ENCODE data around the gene JOSD2.
A peak's percentile ranks its signal among the peaks of the same experiment; 100 is the strongest.

The JOSD2 gene

DNA sequence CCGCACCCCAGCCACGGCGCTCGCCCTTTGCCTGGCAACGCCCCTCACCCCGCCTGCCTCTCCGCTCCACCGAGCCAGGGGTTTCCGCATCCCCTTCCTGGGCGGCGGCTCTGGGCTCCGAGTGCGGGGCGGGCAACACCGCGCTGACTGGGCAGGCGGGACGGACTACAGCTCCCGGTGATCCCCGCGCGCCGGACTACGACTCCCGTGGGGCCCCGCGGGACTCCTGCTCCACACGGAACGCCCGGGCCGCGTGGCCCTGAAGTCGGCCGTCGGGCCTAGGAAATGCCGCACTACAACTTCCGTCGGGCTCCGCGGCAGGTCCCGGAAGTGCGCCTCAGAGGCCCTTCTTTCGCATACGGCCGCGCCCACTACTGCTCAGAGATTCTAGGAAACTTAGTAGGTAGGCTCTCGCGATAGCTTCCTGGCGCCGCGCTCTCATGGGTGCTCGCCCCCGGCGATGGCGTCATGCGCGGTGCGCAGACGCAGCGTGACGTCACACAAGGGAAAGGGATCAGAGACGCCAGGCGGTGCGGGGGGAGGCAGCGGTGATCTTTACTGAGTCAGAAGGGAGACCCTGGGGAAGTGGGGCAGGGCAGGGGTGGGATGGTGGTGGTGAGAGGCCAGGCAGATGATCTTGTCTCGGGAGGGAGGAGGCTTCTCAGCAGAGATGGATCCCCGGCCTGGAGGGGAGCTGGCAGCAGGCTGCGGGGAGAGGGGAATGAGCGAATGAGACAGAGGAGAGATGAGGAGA is at the start of gene JOSD2:
TSS of gene JOSD2 (minus strand) at position 123 of the 754 bp plus-strand sequence. CDS start 760 bp downstream, outside the sequence.
- peak; percentile 96 for DNase-seq (ENCODE audit: low spot score)

GRCh38 chr19:50559636-50560035 is 48.6 kb upstream of the JOSD2 start:
- no peak for DNase-seq (ENCODE audit: low spot score)

- no peak for DNase-seq (ENCODE audit: low spot score)
Measured at GRCh38 chr19:50558449-50558848, 47.5 kb upstream of the JOSD2 start.

GRCh38 chr19:50558039-50558438 is 47.0 kb upstream of the JOSD2 start:
- no peak for DNase-seq (ENCODE audit: low spot score)

- no peak for DNase-seq (ENCODE audit: low spot score)
Measured at GRCh38 chr19:50557009-50557613, 46.1 kb upstream of the JOSD2 start.

DNA sequence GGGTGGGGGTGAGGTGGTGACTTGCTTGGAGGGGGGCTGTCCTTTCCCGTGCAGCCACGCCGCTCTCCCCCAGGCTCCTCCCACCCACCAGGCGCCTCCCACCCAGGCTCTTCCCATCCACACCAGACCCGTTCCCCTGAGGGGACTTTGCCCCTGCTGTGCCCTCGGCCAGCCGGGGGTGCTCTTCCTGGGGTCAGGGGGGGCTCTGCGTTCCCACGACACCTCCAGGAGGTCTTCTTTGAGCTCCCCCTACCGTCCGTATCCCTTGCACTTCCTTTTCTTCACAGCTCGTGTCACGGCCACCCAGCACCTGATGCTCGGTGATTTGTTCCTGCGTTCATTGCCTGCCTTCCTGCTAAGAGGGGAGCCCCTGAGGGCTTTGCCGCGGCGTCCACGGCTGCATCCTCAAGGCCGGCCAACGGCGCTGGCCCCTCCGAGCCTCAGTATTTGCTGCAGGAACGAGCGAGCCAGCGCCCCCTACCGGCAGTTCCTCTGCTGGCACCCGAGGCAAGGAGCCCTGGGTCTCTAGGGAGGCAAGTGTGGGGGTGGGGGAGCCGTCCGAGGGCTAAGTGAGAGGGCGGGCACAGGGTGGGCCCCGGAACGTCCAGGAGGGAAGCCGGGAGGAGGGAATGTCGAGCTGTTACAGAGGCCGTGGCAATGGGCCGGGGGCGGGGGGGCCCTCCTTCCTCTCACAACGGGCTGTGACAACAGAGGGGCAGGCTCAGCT is 45.5 kb upstream of the JOSD2 start:
- peak; percentile 89 for DNase-seq (ENCODE audit: low spot score)

DNA sequence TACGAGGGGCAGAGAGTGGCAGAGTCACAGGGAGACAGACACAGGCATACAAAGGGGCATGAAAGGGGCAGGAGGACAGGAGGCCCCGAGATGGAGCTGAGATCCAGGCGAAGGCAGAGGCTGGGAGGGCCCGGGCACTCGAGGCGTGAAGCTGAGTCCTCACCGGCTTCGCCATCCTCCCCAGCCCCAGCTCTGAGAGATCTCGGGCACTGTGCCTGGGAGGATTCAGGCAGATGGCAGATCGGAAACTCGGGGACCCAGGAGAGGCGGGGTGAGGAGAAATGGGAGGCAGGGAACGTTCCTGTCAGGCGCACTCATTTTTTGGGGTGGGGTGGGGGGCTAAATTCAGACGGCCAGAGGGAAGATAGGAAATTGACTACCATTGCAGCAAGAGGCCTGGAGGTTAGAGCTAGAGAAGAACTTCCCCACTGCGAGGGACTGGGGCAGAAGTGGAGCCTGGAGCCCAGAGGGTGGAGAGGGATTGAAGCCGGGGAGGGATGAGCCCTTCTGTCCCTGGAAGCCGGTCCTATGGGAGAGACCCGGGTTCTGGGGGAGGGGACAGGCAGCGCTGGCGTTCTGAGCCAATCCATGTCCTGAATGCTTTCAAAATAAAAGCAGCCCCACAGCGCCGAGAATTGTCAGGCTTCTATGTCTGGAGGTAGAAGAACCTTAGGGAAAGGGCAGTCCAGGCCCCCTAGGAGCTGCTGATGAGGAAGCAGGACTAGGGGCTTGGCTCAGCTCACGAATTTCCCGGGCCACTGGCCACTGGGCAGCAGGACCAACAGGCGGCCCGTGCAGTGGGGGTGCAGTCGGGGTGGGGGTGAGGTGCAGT is 44.7 kb upstream of the JOSD2 start:
- DNase-seq (ENCODE audit: low spot score): no peak

DNA sequence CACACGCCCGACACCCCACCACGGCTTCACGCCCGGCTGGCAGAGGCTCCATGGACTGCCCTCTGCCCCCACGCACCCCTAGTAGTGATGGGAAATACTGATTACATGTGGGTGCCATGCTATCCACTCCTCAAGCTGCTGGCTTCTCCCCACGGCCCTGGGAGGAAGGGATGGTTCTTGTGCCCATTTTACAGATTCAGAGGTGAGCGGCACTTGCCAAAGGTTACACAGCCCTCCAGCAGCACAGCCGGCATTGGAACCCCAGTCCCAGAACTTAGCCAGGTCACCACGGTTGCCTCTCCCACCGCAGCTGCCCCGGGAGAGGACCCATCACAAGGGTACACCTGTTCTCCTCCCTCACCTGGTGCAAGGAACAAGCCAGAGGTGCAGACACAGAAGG is 44.0 kb upstream of the JOSD2 start:
- DNase-seq (ENCODE audit: low spot score): no peak

DNA sequence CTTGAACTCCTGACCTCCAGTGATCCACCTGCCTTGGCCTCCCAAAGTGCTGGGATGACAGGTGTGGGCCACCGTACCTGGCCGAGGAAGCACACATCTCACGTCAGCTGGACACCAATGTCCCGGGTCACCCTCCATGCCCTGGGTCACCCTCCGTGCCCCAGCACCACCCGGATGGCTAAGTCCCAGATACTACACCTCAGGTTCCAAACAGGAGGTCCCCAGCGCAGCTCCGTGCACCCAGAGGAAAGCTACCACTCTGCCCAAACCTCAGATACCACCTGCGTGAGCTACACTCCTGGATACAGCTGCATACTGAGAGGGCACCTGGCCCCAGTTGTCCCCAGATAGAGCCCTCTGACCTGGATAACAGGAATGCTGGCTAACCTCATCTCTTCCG is 43.2 kb upstream of the JOSD2 start:
- DNase-seq (ENCODE audit: low spot score): no peak

GRCh38 chr19:50553134-50553703 is 42.2 kb upstream of the JOSD2 start:
- no peak for DNase-seq (ENCODE audit: low spot score)

DNA sequence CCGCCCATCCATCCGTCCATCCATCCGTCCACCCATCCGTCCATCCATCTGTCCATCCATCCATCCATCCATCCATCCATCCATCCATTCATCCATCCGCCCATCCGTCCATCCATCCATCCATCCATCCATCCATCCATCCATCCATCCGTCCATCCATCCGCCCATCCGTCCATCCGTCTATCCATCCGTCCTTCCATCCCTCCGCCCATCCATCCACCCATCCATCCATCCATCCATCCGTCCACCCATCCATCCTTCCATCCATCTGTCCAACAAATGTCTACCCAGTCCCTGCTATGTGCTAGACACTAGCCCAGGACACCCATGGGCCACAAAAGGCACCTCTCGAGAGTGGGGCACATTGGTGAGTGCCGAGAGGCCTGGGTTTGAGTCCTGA is 41.5 kb upstream of the JOSD2 start:
- DNase-seq (ENCODE audit: low spot score): no peak

DNA sequence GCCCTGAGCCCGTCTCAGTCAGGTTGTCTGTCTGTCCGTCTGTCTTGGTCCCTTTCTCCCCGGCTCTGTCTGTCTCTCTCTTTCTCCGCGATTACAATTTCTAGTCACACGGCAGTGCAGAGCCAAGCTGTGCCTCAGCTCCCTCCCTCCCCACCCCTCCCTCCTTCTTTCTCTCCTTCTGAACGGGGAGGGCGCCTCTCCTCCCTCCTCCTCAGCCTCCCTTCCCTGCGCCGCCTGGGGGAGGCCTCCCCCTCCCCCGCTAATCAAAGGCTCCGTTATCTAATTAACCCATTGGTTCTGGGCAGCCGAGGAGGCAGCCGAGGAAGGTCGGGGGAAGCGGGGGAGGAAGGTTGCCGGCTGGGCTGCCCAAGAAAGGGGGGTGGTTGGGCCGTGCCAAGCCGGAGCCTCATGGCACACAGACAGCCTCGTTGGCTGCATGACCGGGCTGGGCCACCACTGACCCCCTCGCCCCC is 40.8 kb upstream of the JOSD2 start:
- no peak for DNase-seq (ENCODE audit: low spot score)

DNA sequence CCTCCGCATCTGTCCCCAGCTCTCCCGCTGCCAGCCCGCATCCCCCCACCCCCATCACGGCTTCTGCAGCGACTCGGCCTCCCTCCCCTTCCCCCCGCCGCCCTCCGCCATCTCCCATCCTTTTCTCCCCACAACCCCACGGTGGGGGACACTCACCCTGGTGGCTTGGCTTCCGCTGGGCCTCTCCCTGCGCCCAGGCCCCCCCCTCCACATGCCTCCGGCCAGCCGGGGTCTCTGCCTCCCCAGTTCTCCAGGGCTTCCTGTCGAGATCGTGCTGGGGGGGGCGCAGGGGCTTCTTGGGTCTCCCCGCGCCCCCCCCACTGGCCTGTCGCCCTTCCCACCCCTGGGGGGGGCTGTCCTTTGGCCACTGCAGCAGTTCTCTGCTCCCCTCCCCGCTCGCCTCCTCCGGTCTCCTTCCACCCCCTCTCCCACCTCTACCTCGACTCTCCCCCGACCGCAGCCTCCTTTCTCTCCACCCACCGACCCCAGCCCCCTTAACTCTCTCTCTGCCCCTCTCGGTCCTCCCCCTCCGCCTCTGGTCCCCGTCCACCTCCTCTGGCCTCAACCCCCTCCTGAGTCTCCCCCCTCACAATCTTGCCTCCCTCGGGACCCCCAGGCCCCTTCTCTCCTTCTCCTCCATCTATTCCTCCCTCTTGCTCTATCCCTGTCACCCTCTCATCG is 40.2 kb upstream of the JOSD2 start:
- no peak for DNase-seq (ENCODE audit: low spot score)

DNA sequence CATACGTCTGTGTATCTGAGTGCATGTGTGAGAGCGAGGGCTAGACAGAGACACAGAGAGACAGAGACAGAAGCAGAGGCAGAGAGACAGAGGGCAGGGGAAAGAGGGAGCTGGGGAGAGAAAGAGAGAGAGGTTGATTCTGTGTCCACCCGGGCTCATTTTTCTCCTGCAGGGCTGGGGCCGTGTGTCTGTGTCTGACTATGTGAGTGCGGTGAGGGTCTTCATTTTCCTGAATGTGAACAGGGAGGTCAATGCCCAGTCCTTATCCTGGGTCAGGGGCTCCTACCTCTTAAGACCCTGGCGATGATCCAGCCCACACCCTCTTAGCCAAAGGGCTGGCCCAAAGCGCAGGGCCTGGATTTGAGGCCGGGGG is 39.6 kb upstream of the JOSD2 start:
- no peak for DNase-seq (ENCODE audit: low spot score)

- DNase-seq (ENCODE audit: low spot score): no peak
Measured at GRCh38 chr19:50549927-50550593, 39.1 kb upstream of the JOSD2 start.

DNA sequence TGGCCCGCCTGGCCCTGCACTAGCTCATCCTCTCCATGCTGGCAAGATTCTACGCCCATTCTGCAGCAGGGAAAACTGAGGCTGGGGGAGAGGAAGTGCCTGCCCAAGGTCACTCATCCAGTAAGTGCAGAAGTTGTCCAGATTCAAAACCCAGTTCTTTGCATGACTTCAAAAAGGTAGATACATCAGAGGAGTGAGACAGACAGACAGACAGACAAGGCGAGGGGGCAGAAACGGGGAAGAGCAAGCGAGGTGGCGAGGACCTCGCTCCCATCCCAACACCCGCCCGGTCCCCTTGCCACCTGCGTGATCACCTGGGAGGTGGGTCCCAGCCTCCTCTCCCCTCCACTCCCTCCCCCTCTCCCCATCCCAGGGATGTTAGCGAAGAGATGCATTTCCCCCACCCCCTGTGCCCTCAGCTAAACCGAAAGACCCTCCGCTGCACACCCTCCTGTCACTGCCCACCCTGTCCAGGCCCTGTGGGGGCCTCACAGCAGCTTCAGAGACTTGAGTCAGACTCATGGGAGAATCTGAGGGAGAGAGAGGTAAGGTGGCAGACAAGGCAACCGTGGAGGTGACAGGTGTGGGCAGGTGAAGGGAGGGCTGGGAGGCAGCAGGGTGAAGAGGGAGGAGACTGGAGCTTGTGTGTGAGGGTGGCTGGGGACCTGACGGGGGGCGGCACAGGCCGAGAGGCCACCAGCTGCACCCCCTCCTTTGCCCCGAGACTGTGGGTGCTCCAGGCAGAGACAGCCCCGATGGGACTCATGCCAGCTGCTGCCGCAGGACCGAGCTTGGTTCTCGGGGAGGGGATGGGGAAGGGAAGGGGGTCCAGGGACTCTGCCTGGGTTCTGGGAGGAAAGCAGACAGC is 38.3 kb upstream of the JOSD2 start:
- DNase-seq (ENCODE audit: low spot score): no peak

DNA sequence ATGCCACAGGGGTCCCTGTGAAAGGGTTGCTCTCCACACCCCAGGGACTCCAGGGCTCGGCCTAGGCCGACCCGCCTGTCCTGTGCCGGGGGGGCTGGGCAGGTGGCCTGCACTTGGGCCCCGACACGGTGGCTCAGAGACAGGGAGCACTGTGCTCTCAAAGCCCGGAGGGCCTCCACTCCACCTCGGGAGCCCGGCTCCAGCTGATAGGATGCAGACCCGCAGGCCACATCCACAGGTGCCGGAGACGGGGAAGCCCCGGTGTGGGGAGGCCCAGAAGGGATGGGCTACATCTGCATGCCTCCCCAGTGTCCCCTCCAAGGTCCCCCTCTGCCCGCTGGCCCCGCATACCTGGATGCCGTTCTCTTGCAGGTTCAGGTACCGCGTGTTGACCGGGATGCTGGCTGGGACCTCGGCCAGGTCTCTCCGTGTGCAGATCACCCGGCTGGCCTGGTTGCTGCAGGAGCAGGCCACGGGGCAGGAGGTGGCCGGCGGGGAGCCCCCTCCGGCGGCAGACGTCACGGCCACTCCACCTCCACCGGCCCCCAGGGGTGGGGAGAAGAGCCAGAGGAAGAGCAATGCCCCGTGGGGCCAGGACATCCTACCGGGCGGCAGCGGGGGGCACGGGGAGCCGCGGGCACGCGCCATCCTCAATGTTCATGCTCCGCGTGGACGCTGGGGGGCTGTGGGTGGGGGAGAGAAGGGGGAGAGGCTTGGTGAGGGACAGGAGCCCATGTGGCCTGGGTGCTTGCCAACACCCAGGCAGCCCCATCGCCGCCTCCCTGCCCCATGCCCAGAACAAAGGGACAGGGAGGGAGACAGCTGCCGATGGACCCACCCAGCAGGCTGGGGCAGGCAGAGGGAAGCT is 37.4 kb upstream of the JOSD2 start:
- no peak for DNase-seq (ENCODE audit: low spot score)

DNA sequence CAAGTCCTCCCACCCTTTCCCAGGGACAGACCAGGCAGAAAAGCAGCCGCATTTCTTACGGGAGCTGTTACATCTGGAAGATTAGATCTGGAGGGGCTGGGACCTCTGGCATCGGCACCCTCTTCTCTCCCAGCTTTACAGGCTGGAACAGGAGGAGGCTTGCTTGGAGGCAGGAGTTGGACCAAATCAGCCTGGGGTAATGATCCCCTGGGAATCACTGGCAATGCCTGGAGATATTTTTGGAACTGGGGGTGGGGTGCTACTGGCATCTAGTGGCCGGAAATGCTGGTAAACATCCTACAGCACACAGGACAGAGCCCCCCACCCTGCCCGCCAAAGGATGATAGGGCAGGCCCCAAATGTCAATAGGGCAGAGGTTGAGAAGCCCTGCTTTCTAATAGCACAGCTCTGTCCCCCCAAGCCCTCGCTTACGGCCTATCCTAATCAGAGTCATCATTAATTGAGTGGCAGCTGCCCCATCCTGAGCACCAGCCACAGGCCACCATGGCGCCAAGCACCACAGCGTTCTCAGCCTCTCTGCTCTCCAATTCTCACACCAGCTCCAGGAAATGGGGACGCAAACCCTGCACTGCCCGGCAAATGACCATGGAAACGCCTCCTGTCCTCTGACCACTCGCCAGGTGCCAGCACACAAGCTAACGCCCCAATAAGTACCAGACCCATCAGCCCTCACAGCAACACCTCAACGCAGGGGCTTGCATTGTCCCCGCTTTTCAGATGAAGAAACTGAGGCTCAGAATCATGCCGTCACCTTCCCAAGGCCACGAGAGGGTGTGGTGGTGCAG is 36.6 kb upstream of the JOSD2 start:
- no peak for DNase-seq (ENCODE audit: low spot score)
